A549 (cell line): ENCODE data around the gene ZFHX3. TPM values are rescaled to one million over a fixed set of nuclear protein-coding genes. Genes with fewer than 3 reads are reported as not detected.
A peak's percentile ranks its signal among the peaks of the same experiment; 100 is the strongest.

Experiments used
- ATAC-seq, 2 experiments: fragments of 200-7000 bp in 1 of 2; fragments of >200 bp in 1 of 2; cut with Nextera tagmentation in 1 of 2; cut with Tn5 transposase in 1 of 2; 3 replicates each; pipeline versions ENCODE4 v1.8.0 to v1.9.1; 2018 to 2020; ENCODE audit warnings: mild to moderate bottlenecking in 1 of 2, moderate library complexity in 1 of 2
- CTCF ChIA-PET: fragments of 300-600 bp; sonication (Branson Sonifier 250); formaldehyde crosslinking; extraction: SDS; loops from one replicate; lab custom pipeline; 2021; ENCODE audit warnings: antibody characterized with exemption, inconsistent platforms; lab: Yijun Ruan, JAX
- POLR2A ChIA-PET: fragments of 350-600 bp; formaldehyde crosslinking; extraction: SDS; loops from one replicate; lab custom pipeline; 2021; ENCODE audit warnings: antibody characterized with exemption, inconsistent platforms; lab: Yijun Ruan, JAX
- DNase-seq, 2 experiments: peaks; one replicate each; pipeline versions ENCODE4 v3.0.0 to v3.0.0-alpha.2; 2011 to 2016; ENCODE audit warnings: low read depth in 1 of 2, low spot score in 1 of 2
- FAIRE-seq: peaks from 2 replicates; lab custom pipeline; 2011; peaks lifted over from hg19 to GRCh38; lab: Jason Lieb, UNC
- H3K27ac ChIP-seq, 2 experiments: fragments of >200 bp; sonication (Bioruptor Twin); formaldehyde crosslinking; 3 replicates each; pipeline ENCODE4 v1.5.1; 2016 to 2017
- H3K4me1 ChIP-seq: fragments of >200 bp; sonication (Bioruptor Twin); formaldehyde crosslinking; 3 replicates; pipeline ENCODE4 v1.6.1; 2016
- H3K4me2 ChIP-seq: fragments of >200 bp; sonication (Bioruptor Twin); formaldehyde crosslinking; 3 replicates; pipeline ENCODE4 v1.6.1; 2016
- H3K4me3 ChIP-seq: fragments of >200 bp; sonication (Bioruptor Twin); formaldehyde crosslinking; 3 replicates; pipeline ENCODE4 v1.5.1; 2016
- H3K9me3 ChIP-seq: fragments of >200 bp; sonication (Bioruptor Twin); formaldehyde crosslinking; 3 replicates; pipeline ENCODE4 v1.6.1; 2016
- BCL3 ChIP-seq: fragments of >200 bp; sonication (Bioruptor Twin); formaldehyde crosslinking; IDR thresholded peaks from 3 replicates; pipeline ENCODE4 v1.6.1; 2016
- CHD4 ChIP-seq: fragments of 200-600 bp; sonication (generic); IDR thresholded peaks from 2 replicates; pipeline ENCODE4 v1.6.1; 2016; ENCODE audit warnings: antibody characterized with exemption, mild to moderate bottlenecking, borderline replicate concordance
- CTCF ChIP-seq: fragments of >200 bp; sonication (Bioruptor Twin); formaldehyde crosslinking; IDR thresholded peaks from 3 replicates; pipeline ENCODE4 v1.5.1; 2016
- EHF ChIP-seq: fragments of 250-450 bp; sonication (Bioruptor Pico); IDR thresholded peaks from 2 replicates; pipeline ENCODE4 v1.5.0; 2020; ENCODE audit warnings: mild to moderate bottlenecking
- EP300 ChIP-seq, 2 experiments: fragments of >200 bp; sonication (Bioruptor Twin); formaldehyde crosslinking; IDR thresholded peaks; 2 replicates in 1 of 2; 3 replicates in 1 of 2; pipeline ENCODE4 v1.6.1; 2016 to 2017
- FOSL2 ChIP-seq, 2 experiments: fragments of 450-650 bp in 1 of 2; fragments of >200 bp in 1 of 2; sonication (Bioruptor Twin) in 1 of 2; formaldehyde crosslinking; IDR thresholded peaks; 2 replicates each; pipeline versions ENCODE4 v1.5.0 to v1.6.1; 2016 to 2020; ENCODE audit warnings: mild to moderate bottlenecking in 1 of 2, moderate library complexity in 1 of 2
- FOXS1 ChIP-seq: fragments of 250-450 bp; sonication (Bioruptor Pico); IDR thresholded peaks from 2 replicates; pipeline ENCODE4 v1.5.0; 2020; ENCODE audit warnings: mild to moderate bottlenecking, moderate library complexity
- GATA3 ChIP-seq: IDR thresholded peaks from 2 replicates; pipeline ENCODE4 v1.6.1; 2012; ENCODE audit warnings: borderline replicate concordance
- HDAC2 ChIP-seq: fragments of 200-600 bp; sonication (generic); IDR thresholded peaks from 2 replicates; pipeline ENCODE4 v1.6.1; 2016
- HES2 ChIP-seq: fragments of >200 bp; sonication (Bioruptor Twin); formaldehyde crosslinking; IDR thresholded peaks from 2 replicates; pipeline ENCODE4 v1.6.1; 2016
- HOXB5 ChIP-seq: fragments of 250-450 bp; sonication (Bioruptor Pico); IDR thresholded peaks from 2 replicates; pipeline ENCODE4 v1.5.0; 2020; ENCODE audit warnings: mild to moderate bottlenecking, moderate library complexity
- JUN ChIP-seq, 2 experiments: fragments of >200 bp; sonication (Bioruptor Twin); formaldehyde crosslinking; IDR thresholded peaks; 2 replicates in 1 of 2; 3 replicates in 1 of 2; pipeline ENCODE4 v1.6.1; 2016 to 2017
- MAFK ChIP-seq: fragments of 450-650 bp; IDR thresholded peaks from 2 replicates; pipeline ENCODE4 v1.6.1; 2014; ENCODE audit not compliant: partially characterized antibody
- MAX ChIP-seq: IDR thresholded peaks from 2 replicates; pipeline ENCODE4 v1.6.1; 2012
- MAZ ChIP-seq: fragments of 150-350 bp; IDR thresholded peaks from 2 replicates; pipeline ENCODE4 v1.6.1; 2014; ENCODE audit warnings: antibody characterized with exemption, low read depth, low read length, borderline replicate concordance
- MYC ChIP-seq: IDR thresholded peaks from 2 replicates; pipeline ENCODE4 v1.6.1; 2012; ENCODE audit warnings: mild to moderate bottlenecking, inconsistent platforms, low read length, improper control_type of control experiment, borderline replicate concordance
- NFE2L2 ChIP-seq: fragments of 150-350 bp; conservative IDR thresholded peaks from 2 replicates; pipeline ENCODE4 v1.6.1; 2014; ENCODE audit warnings: low read length
- NR3C1 ChIP-seq: fragments of >200 bp; sonication (Bioruptor Twin); formaldehyde crosslinking; IDR thresholded peaks from 3 replicates; pipeline ENCODE4 v1.6.1; 2017
- RCOR1 ChIP-seq: fragments of 150-350 bp; IDR thresholded peaks from 2 replicates; pipeline ENCODE4 v1.6.1; 2014; ENCODE audit warnings: antibody characterized with exemption, low read length, low read depth
- RNF2 ChIP-seq: fragments of 200-600 bp; sonication (generic); IDR thresholded peaks from 2 replicates; pipeline ENCODE4 v1.6.1; 2016; ENCODE audit warnings: low read depth, mild to moderate bottlenecking, antibody characterized with exemption, moderate library complexity, borderline replicate concordance
- SMC3 ChIP-seq: fragments of >200 bp; sonication (Bioruptor Twin); formaldehyde crosslinking; IDR thresholded peaks from 3 replicates; pipeline ENCODE4 v1.6.1; 2018; ENCODE audit warnings: inconsistent platforms
- SREBF2 ChIP-seq: fragments of 450-650 bp; IDR thresholded peaks from 2 replicates; pipeline ENCODE4 v1.6.1; 2014; ENCODE audit warnings: mild to moderate bottlenecking, moderate library complexity
- TFCP2L1 ChIP-seq: fragments of 250-450 bp; sonication (Bioruptor Pico); IDR thresholded peaks from 2 replicates; pipeline ENCODE4 v1.5.0; 2021; ENCODE audit warnings: mild to moderate bottlenecking
- TP53 ChIP-seq: fragments of 250-450 bp; sonication (Bioruptor Pico); IDR thresholded peaks from 2 replicates; pipeline ENCODE4 v1.5.0; 2021; ENCODE audit warnings: mild to moderate bottlenecking, moderate library complexity
- ZFP36 ChIP-seq: fragments of 450-650 bp; IDR thresholded peaks from 2 replicates; pipeline ENCODE4 v1.6.1; 2014; ENCODE audit warnings: borderline replicate concordance; ENCODE audit not compliant: partially characterized antibody
- WGBS: methylation state at CpG from one replicate; pipeline ENCODE4 v1.1.6; 2017; ENCODE audit errors: missing lambda C conversion rate; 5-methylcytosine and 5-hydroxymethylcytosine counted together
- polyA plus RNA-seq, 4 experiments: library from polyadenylated mRNA; depleted of rRNA in 3 of 4; stranded (reverse); fragments of >200 nt; fragmentation: RNase III in 1 of 4; extraction: RNeasy Plus Mini Kit Qiagen cat#74134 plus additional on column Dnase treatment in 1 of 4; gene quantifications; 2 replicates in 3 of 4; 3 replicates in 1 of 4; pipeline ENCODE4 v1.2.3, GENCODE V29; 2011 to 2017

ZFHX3 gene
- polyA plus RNA-seq, 2 of the 4 experiments (the other 2 are of a cell fraction), result 3.9 to 6.5 TPM

- FAIRE-seq (no peak), DNase-seq (no peak)
- Histone ChIP-seq H3K9me3 (no peaks in the 10 kb centered on the region), H3K4me2 (no peak overlapping the region), H3K4me1 (peaks cover under 1% of the 10 kb centered on the region; the same call in 1 of the 3 replicates), H3K4me3 (no peak overlapping the region)
- CTCF ChIA-PET, result interaction anchor here (1.6 to 1.7 kb wide), 2 partner anchors 27 to 51 kb away, joined by 5 to 7 read pairs; no protein-coding TSS in a partner anchor
- WGBS, result 89% methylated on average over 4 of the region's 4 CpGs
- TF ChIP-seq CHD4 (no peak), MYC (no peak)
- TF ChIP-seq, all 56 proteins: peak for 0
- no peak for ATAC-seq
- POLR2A ChIA-PET, result interaction anchor here (0.5 kb wide), 1 partner anchor 341 kb away, joined by 6 read pairs; no protein-coding TSS in a partner anchor
- H3K27ac ChIP-seq, result no peak overlapping the region
Observed at GRCh38 chr16:72884037-72884436, 163.9 kb downstream of the ZFHX3 start.

- no peak for DNase-seq
- no peaks in the 10 kb centered on the region for H3K9me3 ChIP-seq
- H3K27ac ChIP-seq, result peak overlapping the region in 1 of 2 experiments; percentile 22; a peak in 1 of 6 replicates
- FAIRE-seq, result no peak
- no peak for ATAC-seq
- ChIA-PET POLR2A (no interaction called here), CTCF (interaction anchor here (1.7 kb wide), 1 partner anchor 47 kb away, joined by 8 read pairs; no protein-coding TSS in a partner anchor)
- peaks cover 42% of the 10 kb centered on the region for H3K4me1 ChIP-seq
- H3K4me3 ChIP-seq, result no peak overlapping the region
- H3K4me2 ChIP-seq, result no peak overlapping the region
- TF ChIP-seq GATA3 (no peak), NR3C1 (no peak), HOXB5 (CRISPR knock-in tag) (no peak), TP53 (no peak), ZFP36 (no peak), RNF2 (no peak)
- WGBS, result 98% methylated on average over 11 of the region's 11 CpGs
Observed at GRCh38 chr16:72879846-72880245, 168.1 kb downstream of the ZFHX3 start.

GRCh38 chr16:72878301-72879269 lies 169.3 kb downstream of the ZFHX3 start:
- POLR2A ChIA-PET, result no interaction called here
- TF ChIP-seq RNF2, result no peak
- TF ChIP-seq SREBF2, result no peak
- TF ChIP-seq NFE2L2, result no peak
- TF ChIP-seq HDAC2, result no peak
- no peak for TF ChIP-seq EHF
- TF ChIP-seq MAZ, result no peak
- no peak for TF ChIP-seq RCOR1
- H3K9me3 ChIP-seq, result no peaks in the 10 kb centered on the region
- ATAC-seq (peak; percentile 35 to 45; a peak in 4 of 6 replicates), DNase-seq (no peak), FAIRE-seq (no peak)
- 87% methylated on average over 19 of the region's 19 CpGs for WGBS
- peak overlapping the region; percentile 62 for H3K4me2 ChIP-seq
- H3K4me3 ChIP-seq, result no peak overlapping the region
- CTCF ChIA-PET, result interaction anchor here (1.7 kb wide), 1 partner anchor 46 kb away, joined by 8 read pairs; no protein-coding TSS in a partner anchor
- peaks cover 43% of the 10 kb centered on the region for H3K4me1 ChIP-seq
- peak overlapping the region; percentile 74 to 84 for H3K27ac ChIP-seq

GRCh38 chr16:72877374-72878028 lies 170.4 kb downstream of the ZFHX3 start:
- ChIA-PET CTCF (no interaction called here), POLR2A (no interaction called here)
- ATAC-seq (peak; percentile 74 to 78), DNase-seq (peak; percentile 54 to 75), FAIRE-seq (peak; percentile 49)
- Histone ChIP-seq H3K4me2 (peak overlapping the region; percentile 62), H3K4me1 (peaks cover 43% of the 10 kb centered on the region), H3K9me3 (no peaks in the 10 kb centered on the region), H3K4me3 (no peak overlapping the region), H3K27ac (peak overlapping the region; percentile 74 to 84)
- WGBS, result 19% methylated on average over 12 of the region's 12 CpGs
- TF ChIP-seq FOXS1 (CRISPR knock-in tag) (no peak), TFCP2L1 (no peak), MAX (peak; percentile 66), JUN (IDR thresholded peaks at IDR 0.05) (peak in 1 of 2 experiments; percentile 40; a peak in 1 of 5 replicates), FOSL2 (IDR thresholded peaks at IDR 0.05) (peak; percentile 61), FOSL2 (CRISPR knock-in tag; IDR thresholded peaks at IDR 0.05) (peak; percentile 74; the same call in 1 of the 2 replicates), CTCF (no peak), EP300 (IDR thresholded peaks at IDR 0.05) (0 out of 5 replicates have a peak, but pooled peaks of 1 of the 2 experiments have one; percentile 26), HES2 (no peak), SMC3 (0 out of 3 replicates have a peak, but pooled peaks have one; percentile 12), MAZ (no peak), HOXB5 (CRISPR knock-in tag) (0 out of 2 replicates have a peak, but pooled peaks have one; percentile 14), MAFK (peak; percentile 77), BCL3 (no peak)
